Measurements from ENCODE around the gene JAKMIP2. TPM values are rescaled to one million over a fixed set of nuclear protein-coding genes. Genes with fewer than 3 reads are reported as not detected.

Gene JAKMIP2
- total RNA-seq, 4 donors from 2014 or later, result 0.28 to 2.0 (median 0.73) TPM

DNA sequence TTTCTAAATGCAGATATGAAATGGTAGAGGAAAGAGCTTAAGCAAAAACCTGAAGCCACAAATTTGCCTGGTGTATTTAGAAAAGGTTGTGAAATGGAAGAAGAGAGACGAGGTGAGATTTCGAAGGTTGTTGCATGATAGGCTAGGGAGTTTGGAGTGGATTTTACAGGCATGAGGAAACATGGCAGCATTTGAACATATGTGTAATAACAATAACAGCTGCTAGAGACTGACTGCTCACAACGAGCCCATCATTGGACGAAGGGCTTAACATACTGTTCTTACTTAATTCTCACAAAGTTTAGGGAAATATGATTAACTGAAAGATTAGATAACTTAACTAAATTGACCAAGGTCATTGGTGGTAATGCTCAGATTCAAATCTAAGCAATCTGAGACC lies 108.1 kb downstream of the JAKMIP2 start:
- TF ChIP-seq, protein P1, sequence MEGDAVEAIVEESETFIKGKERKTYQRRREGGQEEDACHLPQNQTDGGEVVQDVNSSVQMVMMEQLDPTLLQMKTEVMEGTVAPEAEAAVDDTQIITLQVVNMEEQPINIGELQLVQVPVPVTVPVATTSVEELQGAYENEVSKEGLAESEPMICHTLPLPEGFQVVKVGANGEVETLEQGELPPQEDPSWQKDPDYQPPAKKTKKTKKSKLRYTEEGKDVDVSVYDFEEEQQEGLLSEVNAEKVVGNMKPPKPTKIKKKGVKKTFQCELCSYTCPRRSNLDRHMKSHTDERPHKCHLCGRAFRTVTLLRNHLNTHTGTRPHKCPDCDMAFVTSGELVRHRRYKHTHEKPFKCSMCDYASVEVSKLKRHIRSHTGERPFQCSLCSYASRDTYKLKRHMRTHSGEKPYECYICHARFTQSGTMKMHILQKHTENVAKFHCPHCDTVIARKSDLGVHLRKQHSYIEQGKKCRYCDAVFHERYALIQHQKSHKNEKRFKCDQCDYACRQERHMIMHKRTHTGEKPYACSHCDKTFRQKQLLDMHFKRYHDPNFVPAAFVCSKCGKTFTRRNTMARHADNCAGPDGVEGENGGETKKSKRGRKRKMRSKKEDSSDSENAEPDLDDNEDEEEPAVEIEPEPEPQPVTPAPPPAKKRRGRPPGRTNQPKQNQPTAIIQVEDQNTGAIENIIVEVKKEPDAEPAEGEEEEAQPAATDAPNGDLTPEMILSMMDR (IDR thresholded peaks at IDR 0.05), result no peak
- no peak for DNase-seq (ENCODE audit: low spot score)

DNA sequence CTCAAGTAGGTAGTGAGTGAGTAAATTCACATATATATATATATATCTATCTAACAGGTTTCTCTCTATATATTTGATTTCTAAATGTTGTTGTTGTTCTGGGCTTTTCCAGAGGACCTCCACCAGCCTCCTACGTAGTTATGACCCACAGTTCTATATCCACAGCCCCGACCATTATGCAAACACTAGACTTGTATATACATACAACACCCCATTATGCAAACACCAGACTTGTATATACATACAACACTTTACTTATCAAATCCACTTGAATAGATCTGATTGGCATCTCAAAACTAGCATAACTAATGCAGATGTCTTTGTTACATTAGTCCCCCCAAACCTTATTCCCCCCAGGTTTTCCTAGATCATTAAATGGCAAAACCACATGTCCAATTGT lies 108.7 kb downstream of the JAKMIP2 start:
- TF ChIP-seq, protein P1 (IDR thresholded peaks at IDR 0.05), result no peak
- no peak for DNase-seq (ENCODE audit: low spot score)
- no peak for ATAC-seq (ENCODE audit: low FRiP score)

More for the DNA sequence above, 108.1 kb downstream of the JAKMIP2 start:
- ATAC-seq (ENCODE audit: low FRiP score), result no peak

DNA sequence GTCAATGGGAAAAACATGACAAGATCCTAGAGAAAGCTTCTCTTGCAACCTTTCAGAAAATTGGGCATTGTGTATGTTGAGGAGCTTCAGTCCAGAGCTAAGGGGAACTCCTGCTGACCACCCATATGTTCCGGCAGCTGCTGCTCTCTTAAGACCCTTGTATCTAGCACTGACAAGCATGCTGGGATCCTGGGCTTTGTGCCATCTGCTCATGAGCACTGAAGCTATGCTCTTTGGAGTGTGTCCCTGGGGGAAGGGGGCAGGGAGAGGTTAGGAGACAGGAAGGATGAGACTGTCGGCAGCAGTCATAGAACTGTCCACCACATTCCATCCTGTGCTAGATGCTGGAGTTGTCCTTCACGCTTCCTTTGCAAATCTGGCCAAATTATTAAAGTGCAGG lies 109.3 kb downstream of the JAKMIP2 start:
- ATAC-seq (ENCODE audit: low FRiP score) (no peak), DNase-seq (ENCODE audit: low spot score) (no peak)
- TF ChIP-seq, protein P1 (IDR thresholded peaks at IDR 0.05), result no peak

DNA sequence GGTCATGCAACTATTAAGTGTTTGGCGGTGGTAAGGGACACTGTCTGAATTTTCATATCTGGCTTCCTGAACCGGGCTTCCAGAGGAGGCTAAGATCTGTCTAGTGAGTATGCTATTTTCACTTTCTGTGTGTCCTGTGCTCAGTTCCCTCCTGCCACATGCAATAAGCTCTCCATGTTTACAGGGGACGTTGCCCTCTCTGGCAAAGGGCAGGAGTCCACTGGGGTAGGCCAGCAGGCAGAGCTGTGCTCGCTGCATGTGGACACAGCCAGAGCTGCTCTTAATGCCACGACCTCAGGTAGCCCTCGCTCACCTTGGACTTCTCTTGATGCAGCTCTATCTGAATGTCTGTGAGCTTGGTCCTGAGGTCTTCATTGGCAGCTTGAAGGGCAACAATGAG lies 111.2 kb downstream of the JAKMIP2 start:
- ATAC-seq (ENCODE audit: low FRiP score) (no peak), DNase-seq (ENCODE audit: low spot score) (no peak)
- TF ChIP-seq, protein P1 (IDR thresholded peaks at IDR 0.05), result no peak

DNA sequence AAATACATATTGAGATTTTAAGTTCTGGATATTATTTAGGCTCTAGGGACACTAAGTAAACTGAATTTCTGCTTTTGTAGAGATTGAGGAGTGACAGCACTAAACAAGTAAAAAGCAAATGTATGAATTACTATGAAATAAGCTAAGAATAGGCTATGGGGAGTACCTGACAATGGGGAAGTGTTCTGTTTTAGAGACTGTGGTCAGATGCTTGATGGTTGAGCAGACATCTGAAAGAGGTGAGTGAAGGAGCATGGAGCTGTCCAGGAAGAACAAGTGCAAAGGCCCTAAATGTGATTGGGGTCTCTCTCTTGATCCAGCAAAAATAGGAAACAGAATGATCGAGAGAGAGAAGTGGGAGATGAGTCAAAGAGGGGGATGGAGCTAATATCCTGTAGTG lies 111.7 kb downstream of the JAKMIP2 start:
- no peak for ATAC-seq (ENCODE audit: low FRiP score)
- no peak for DNase-seq (ENCODE audit: low spot score)
- TF ChIP-seq, protein P1 (IDR thresholded peaks at IDR 0.05), result no peak

DNA sequence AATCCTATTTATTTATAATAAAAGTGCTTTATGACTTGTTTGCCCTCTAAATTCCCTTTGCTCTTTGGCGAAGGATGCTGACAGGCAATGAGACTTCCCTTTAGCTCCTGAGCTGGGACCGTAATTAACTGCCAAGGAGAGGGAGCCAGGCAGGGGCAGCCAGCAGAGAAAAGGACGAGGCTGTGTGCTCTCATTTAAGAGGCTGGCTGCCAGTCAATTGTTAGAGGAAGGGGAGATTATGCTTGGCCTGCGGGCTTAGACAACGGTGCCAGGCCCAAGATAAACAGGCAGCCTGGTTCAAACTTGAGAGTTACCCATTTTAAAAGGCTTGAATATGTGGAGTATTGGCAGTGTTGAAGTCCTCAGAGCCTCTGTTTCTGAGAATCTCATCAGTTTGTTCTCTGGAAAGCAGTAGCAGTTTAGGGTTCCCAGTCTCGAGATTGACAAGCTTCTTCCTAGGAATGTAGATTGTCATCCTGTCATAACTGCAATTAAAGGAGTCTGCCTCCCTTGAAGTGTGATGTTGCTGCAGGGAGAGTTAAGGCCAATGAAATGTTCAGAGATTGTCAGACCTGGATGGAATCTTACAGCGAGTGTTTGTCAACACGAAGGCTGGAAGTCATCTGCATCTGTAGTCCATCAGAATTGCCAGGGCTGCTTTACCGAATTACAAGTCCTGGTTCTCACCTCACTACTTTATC lies 113.2 kb downstream of the JAKMIP2 start:
- no peak for ATAC-seq (ENCODE audit: low FRiP score)
- TF ChIP-seq, protein P1 (IDR thresholded peaks at IDR 0.05), result no peak

DNA sequence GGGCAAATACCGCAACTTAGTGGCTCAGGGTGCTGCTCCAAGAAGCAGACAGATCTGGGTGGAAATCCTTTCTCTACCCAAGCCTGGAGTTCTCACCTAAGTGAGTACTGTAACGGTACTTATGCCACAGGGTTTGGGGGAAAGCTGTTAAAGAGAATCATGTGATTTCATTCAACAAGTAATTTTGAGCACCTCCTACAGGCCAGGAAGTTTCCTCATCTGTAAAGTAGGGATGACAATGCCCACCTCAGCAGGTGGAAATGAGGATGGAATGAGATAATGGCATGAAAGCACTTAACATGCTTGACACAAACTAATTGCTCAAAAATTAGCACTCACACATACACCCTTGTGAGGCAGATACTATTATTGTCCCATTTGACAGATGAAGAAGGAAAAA lies 114.1 kb downstream of the JAKMIP2 start:
- TF ChIP-seq, protein P1 (IDR thresholded peaks at IDR 0.05), result no peak
- ATAC-seq (ENCODE audit: low FRiP score) (no peak), DNase-seq (ENCODE audit: low spot score) (no peak)

More for the DNA sequence above, 113.2 kb downstream of the JAKMIP2 start:
- no peak for DNase-seq (ENCODE audit: low spot score)

Data from omental fat pad (tissue), 4 donors.